ENCODE data around the gene TFAP2A.

DNA sequence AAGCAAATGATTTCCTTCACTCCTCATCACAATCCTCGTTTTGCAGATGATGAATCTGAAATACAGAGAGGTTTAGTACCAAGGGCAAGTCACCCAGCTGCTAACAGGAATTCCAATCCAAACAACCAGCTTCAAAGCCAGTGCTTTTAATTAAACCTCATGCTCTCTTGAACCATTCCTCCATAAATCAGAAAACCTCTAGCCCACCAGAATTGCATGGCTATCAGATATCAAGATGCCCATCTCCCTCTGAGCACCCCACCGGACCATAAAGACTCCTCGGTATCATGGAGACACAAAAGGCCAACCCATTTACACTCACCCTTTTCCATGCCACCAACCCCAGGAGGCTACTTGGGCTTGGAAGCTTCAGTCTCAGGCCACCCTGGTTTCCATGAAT is 46.0 kb downstream of the TFAP2A start:
- TF ChIP-seq, protein P1, sequence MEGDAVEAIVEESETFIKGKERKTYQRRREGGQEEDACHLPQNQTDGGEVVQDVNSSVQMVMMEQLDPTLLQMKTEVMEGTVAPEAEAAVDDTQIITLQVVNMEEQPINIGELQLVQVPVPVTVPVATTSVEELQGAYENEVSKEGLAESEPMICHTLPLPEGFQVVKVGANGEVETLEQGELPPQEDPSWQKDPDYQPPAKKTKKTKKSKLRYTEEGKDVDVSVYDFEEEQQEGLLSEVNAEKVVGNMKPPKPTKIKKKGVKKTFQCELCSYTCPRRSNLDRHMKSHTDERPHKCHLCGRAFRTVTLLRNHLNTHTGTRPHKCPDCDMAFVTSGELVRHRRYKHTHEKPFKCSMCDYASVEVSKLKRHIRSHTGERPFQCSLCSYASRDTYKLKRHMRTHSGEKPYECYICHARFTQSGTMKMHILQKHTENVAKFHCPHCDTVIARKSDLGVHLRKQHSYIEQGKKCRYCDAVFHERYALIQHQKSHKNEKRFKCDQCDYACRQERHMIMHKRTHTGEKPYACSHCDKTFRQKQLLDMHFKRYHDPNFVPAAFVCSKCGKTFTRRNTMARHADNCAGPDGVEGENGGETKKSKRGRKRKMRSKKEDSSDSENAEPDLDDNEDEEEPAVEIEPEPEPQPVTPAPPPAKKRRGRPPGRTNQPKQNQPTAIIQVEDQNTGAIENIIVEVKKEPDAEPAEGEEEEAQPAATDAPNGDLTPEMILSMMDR (IDR thresholded peaks at IDR 0.05): no peak
- no peak for TF ChIP-seq EZH2 (IDR thresholded peaks at IDR 0.05)

Data from neural progenitor cell (in vitro differentiated cells).